ENCODE data around the gene DGUOK.
A peak's percentile ranks its signal among the peaks of the same experiment; 100 is the strongest.

Gene DGUOK

GRCh38 chr2:73952499-73953446 lies 26.1 kb downstream of the DGUOK start:
- peak; percentile 91 for DNase-seq

- no peak for DNase-seq
These were observed 29.7 kb downstream of the DGUOK start for GRCh38 chr2:73956218-73956865.

- DNase-seq: no peak
These were observed 34.6 kb downstream of the DGUOK start for GRCh38 chr2:73961274-73961673.

- DNase-seq: no peak
These were observed 35.3 kb downstream of the DGUOK start for GRCh38 chr2:73961823-73962615.

- no peak for DNase-seq
These were observed 36.1 kb downstream of the DGUOK start for GRCh38 chr2:73962798-73963197.

GRCh38 chr2:73963385-73964120 lies 36.9 kb downstream of the DGUOK start:
- DNase-seq: peak; percentile 64

- no peak for DNase-seq
These were observed 37.5 kb downstream of the DGUOK start for GRCh38 chr2:73964223-73964622.

- DNase-seq: no peak
These were observed 38.4 kb downstream of the DGUOK start for GRCh38 chr2:73965053-73965452.

- no peak for DNase-seq
These were observed 41.8 kb downstream of the DGUOK start for GRCh38 chr2:73968357-73968937.

- DNase-seq: peak; percentile 62
These were observed 42.7 kb downstream of the DGUOK start for GRCh38 chr2:73969356-73969755.

- DNase-seq: peak; percentile 64
These were observed 43.6 kb downstream of the DGUOK start for GRCh38 chr2:73970141-73970803.

- DNase-seq: peak; percentile 64
These were observed 44.3 kb downstream of the DGUOK start for GRCh38 chr2:73970850-73971471.

- no peak for DNase-seq
These were observed 45.0 kb downstream of the DGUOK start for GRCh38 chr2:73971722-73972121.

- peak; percentile 49 for DNase-seq
These were observed 46.2 kb downstream of the DGUOK start for GRCh38 chr2:73972846-73973245.

GRCh38 chr2:73975731-73976130 lies 49.1 kb downstream of the DGUOK start:
- DNase-seq: no peak

- no peak for DNase-seq
These were observed 50.1 kb downstream of the DGUOK start for GRCh38 chr2:73976803-73977202.

GRCh38 chr2:73977466-73977865 lies 50.8 kb downstream of the DGUOK start:
- no peak for DNase-seq

GRCh38 chr2:73979021-73979420 lies 52.3 kb downstream of the DGUOK start:
- DNase-seq: no peak

GRCh38 chr2:73979686-73980085 lies 53.0 kb downstream of the DGUOK start:
- peak; percentile 86 for DNase-seq

- DNase-seq: no peak
These were observed 53.9 kb downstream of the DGUOK start for GRCh38 chr2:73980566-73980965.

Data from inflammatory macrophage treated with lipopolysaccharide for 4 hours (primary cell).